Pancreas (tissue), 10 donors: ENCODE measurements around the gene CD69. TPM values are rescaled to one million over a fixed set of nuclear protein-coding genes. Genes with fewer than 3 reads are reported as not detected.

Experiments used
- ATAC-seq, 4 donors: fragments of 200-7000 bp; cut with Tn5 transposase; one replicate each; pipeline versions ENCODE4 v1.8.0 to v1.9.1; 2020; ENCODE audit warnings: mild to moderate bottlenecking in 4 of 4, moderate library complexity in 4 of 4
- DNase-seq, 6 donors: peaks; one replicate each; pipeline ENCODE4 v3.0.0-alpha.2; 2020
- FAIRE-seq: peaks from 2 replicates; lab custom pipeline; 2012; peaks lifted over from hg19 to GRCh38; lab: Jason Lieb, UNC
- H3K27ac ChIP-seq, 4 donors: fragments of 200-600 bp; sonication (generic); 1 replicate in 3 of 4; 2 replicates in 1 of 4; pipeline versions ENCODE4 v1.5.0 to v1.8.0; 2020
- H3K27me3 ChIP-seq, 4 donors: fragments of 200-600 bp; one replicate each; pipeline ENCODE4 v1.8.0; 2021
- H3K36me3 ChIP-seq, 3 donors: fragments of 200-600 bp; sonication (generic) in 1 of 3; one replicate each; pipeline versions ENCODE4 v1.5.0 to v1.8.0; 2020 to 2021
- H3K4me1 ChIP-seq, 3 donors: fragments of 200-600 bp; one replicate each; pipeline ENCODE4 v1.8.0; 2021
- H3K4me3 ChIP-seq, 4 donors: fragments of 200-600 bp; sonication (generic) in 2 of 4; one replicate each; pipeline versions ENCODE4 v1.5.0 to v1.8.0; 2020 to 2021
- H3K9me3 ChIP-seq, 4 donors: fragments of 200-600 bp; one replicate each; pipeline ENCODE4 v1.8.0; 2021
- WGBS, 2 donors: extraction: QIAGEN DNeasy Blood & Tissue Kit; methylation state at CpG; one replicate each; pipeline ENCODE4 v1.1.7; 2013; 5-methylcytosine and 5-hydroxymethylcytosine counted together
- intact Hi-C, 3 donors: fragments of 100-400 bp; cut with DNase I; formaldehyde crosslinking; loops; one replicate each; pipeline versions ENCODE4 v1.11.1 to v1.14.2; 2022
- polyA plus RNA-seq, 2 donors: library from polyadenylated mRNA; stranded (reverse); fragments of 200-250 nt; gene quantifications; one replicate each; pipeline ENCODE4 v1.2.3, GENCODE V29; 2013
- total RNA-seq, 6 donors: library from RNA; stranded (reverse); fragmentation: NEBNext Ultra II Directional in 4 of 6; extraction: Animal tissue kit (Norgen Biotek cat#: 25700) in 4 of 6; gene quantifications; one replicate each; pipeline versions ENCODE4 v1.2.1 to v1.2.4, GENCODE V29; 2021 to 2023
- TF ChIP-seq, protein P1 (sequence below), 4 donors: fragments of 200-600 bp; sonication (generic) in 3 of 4; IDR thresholded peaks; one replicate each; pipeline versions ENCODE4 v1.5.0 to v1.8.0; 2021; ENCODE audit warnings: antibody characterized with exemption in 4 of 4
- donor health status: healthy with polysubstance abuse.
- donor health status: DM: no; HTN: no; CAD: no; lungs with moderate emphysema.
- donor health status: DM: no; HTN: no; CAD: no.
- donor health status: control.
- donor health status: control.
- donor health status: Bipolar disorder and iron deficiency.
- donor health status: DM: yes; HTN: yes; CAD: no.
- donor health status: DM: no; HTN: no; CAD: no.
- donor health status: DM: no; HTN: no; CAD: no.
- donor health status: DM: yes; HTN: yes; CAD: no.

CD69 gene
- total and polyA plus RNA-seq, 8 donors, result 0.12 to 1.9 (median 0.48) TPM

DNA sequence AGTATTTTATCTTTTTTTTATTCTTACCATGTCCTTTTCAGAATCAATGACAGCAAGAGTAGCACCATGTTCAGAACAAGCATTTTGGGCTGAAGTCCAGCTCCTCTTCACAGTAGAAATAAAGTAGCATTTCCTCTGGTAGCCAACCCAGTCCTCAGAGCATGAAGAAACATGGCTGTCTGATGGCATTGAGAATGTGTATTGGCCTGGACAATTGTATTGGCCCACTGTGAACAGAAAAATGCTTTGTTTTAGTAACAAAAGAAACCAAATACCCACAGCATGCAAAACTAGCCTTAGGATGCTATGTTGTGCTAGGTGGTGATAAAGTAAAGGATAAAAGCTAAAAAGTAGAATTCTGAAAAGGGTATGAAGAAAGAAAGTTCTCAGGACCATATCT, 5.7 kb downstream of the CD69 start:
- no peak for FAIRE-seq
- no peaks in the 10 kb centered on the region for H3K36me3 ChIP-seq
- TF ChIP-seq, protein P1, sequence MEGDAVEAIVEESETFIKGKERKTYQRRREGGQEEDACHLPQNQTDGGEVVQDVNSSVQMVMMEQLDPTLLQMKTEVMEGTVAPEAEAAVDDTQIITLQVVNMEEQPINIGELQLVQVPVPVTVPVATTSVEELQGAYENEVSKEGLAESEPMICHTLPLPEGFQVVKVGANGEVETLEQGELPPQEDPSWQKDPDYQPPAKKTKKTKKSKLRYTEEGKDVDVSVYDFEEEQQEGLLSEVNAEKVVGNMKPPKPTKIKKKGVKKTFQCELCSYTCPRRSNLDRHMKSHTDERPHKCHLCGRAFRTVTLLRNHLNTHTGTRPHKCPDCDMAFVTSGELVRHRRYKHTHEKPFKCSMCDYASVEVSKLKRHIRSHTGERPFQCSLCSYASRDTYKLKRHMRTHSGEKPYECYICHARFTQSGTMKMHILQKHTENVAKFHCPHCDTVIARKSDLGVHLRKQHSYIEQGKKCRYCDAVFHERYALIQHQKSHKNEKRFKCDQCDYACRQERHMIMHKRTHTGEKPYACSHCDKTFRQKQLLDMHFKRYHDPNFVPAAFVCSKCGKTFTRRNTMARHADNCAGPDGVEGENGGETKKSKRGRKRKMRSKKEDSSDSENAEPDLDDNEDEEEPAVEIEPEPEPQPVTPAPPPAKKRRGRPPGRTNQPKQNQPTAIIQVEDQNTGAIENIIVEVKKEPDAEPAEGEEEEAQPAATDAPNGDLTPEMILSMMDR (IDR thresholded peaks at IDR 0.05), result no peak
- H3K4me3 ChIP-seq, result no peak overlapping the region
- intact Hi-C loops, result loop anchor here in 2 of 3 donors (10.0 kb wide), 1 partner anchor 170 kb away; no protein-coding TSS in a partner anchor
- peaks cover 0 to 4% (median 0%) of the 10 kb centered on the region in 3 donors for H3K4me1 ChIP-seq
- no peaks in the 10 kb centered on the region for H3K27me3 ChIP-seq
- no peak overlapping the region for H3K27ac ChIP-seq
- no peaks in the 10 kb centered on the region for H3K9me3 ChIP-seq
- ATAC-seq, result no peak
- DNase-seq, result no peak

DNA sequence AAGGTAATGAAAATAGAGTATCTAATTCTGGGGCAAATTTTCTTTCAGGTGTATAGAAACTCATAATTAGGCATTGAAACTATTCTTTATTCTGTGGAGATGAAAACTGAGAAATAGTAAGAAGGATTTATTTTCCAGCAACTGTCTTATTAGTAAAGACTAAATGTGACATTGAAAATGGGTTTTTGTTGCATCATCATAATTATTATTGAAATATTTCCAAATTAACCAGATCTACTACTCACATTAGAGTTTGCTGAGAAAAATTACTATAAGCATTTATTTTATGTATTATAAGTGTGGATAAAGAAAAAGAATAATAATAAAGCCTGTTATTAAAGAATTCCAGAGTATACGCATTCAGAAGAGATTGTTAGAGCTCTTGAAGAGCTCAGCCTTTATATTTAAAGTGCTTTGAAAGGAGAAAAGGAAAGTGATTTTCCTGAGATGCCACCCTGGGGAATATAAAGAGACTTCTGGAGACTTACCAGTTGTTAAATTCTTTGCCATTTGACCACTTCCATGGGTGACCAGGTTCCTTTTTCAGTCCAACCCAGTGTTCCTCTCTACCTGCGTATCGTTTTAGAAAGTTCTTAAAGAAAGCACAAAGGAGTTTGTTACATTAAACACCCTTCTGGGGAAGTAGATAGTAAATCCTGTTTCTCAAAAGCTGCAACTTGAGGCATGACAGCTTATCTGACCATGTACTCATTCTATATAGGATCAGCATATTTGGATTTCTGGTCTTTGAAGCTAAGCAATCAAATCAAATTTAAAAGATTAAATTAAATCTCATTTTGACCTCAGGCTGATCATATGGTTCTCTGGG, 6.4 kb downstream of the CD69 start:
- no peak overlapping the region for H3K27ac ChIP-seq
- DNase-seq (no peak), ATAC-seq (no peak), FAIRE-seq (no peak)
- H3K4me1 ChIP-seq, result peaks cover 0 to 4% (median 0%) of the 10 kb centered on the region in 3 donors
- no peaks in the 10 kb centered on the region for H3K9me3 ChIP-seq
- intact Hi-C loops, result loop anchor here in 2 of 3 donors (10.0 kb wide), 1 partner anchor 170 kb away; no protein-coding TSS in a partner anchor
- no peaks in the 10 kb centered on the region for H3K27me3 ChIP-seq
- no peaks in the 10 kb centered on the region for H3K36me3 ChIP-seq
- no peak overlapping the region for H3K4me3 ChIP-seq
- 70 to 74% methylated on average over 3 of the region's 3 CpGs for WGBS, 2 donors
- TF ChIP-seq, protein P1 (IDR thresholded peaks at IDR 0.05), result no peak

DNA sequence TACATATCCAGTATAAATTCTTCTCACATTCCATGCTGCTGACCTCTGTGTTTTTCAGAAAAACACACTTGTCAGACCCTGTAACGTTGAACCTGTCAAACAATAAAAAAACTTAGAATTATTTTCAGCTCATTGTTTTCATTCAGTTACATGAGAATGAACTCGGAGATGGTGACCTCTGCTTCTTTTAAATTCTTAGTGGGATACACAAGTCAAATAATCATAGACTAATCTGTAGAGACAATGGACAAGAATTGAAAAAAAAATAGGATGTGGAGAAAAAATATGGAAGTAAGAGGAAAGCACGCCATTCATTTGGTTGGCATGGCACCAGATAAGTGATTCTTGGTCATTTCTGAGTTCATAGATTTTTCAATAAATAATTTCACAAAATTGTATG, 7.2 kb downstream of the CD69 start:
- Histone ChIP-seq H3K36me3 (no peaks in the 10 kb centered on the region), H3K27me3 (no peaks in the 10 kb centered on the region), H3K4me3 (no peak overlapping the region), H3K27ac (no peak overlapping the region), H3K9me3 (no peaks in the 10 kb centered on the region), H3K4me1 (peaks cover 0 to 4% (median 0%) of the 10 kb centered on the region in 3 donors)
- intact Hi-C loops, result loop anchor here in 2 of 3 donors (10.0 kb wide), 1 partner anchor 171 kb away; no protein-coding TSS in a partner anchor
- ATAC-seq (no peak), DNase-seq (no peak), FAIRE-seq (no peak)
- TF ChIP-seq, protein P1 (IDR thresholded peaks at IDR 0.05), result no peak
- 50 to 70% methylated on average over 3 of the region's 3 CpGs for WGBS, 2 donors

DNA sequence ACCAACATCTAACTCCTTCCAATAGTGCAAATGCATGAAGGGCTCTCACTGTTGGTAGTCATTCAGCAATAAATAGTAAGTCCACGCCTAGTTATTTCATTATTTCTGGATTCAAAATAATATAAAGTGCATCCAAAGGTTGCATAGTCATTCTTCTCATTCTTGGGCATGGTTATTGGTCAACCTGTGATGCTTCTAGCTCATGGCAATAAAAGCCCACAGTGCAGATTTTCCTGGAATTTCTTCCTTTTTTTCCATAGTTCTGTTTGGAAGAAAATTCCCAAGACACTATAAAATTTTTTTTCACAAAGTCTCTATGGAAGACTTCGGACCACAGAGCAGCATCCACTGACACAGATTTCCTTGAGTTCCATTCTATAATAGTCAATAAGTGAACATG, 7.6 kb downstream of the CD69 start:
- no peak for DNase-seq
- FAIRE-seq, result no peak
- Histone ChIP-seq H3K4me1 (peaks cover 0 to 4% (median 0%) of the 10 kb centered on the region in 3 donors), H3K4me3 (no peak overlapping the region), H3K9me3 (no peaks in the 10 kb centered on the region), H3K36me3 (no peaks in the 10 kb centered on the region), H3K27ac (no peak overlapping the region), H3K27me3 (no peaks in the 10 kb centered on the region)
- intact Hi-C loops, result loop anchor here in 2 of 3 donors (10.0 kb wide), 1 partner anchor 172 kb away; no protein-coding TSS in a partner anchor
- TF ChIP-seq, protein P1 (IDR thresholded peaks at IDR 0.05), result no peak
- WGBS, 2 donors, result 54 to 69% methylated on average over 2 of the region's 2 CpGs
- no peak for ATAC-seq
